Endothelial cell (in vitro differentiated cells): ENCODE measurements around the gene EEF1AKMT1. TPM values are rescaled to one million over a fixed set of nuclear protein-coding genes. Genes with fewer than 3 reads are reported as not detected.
"Not testable (repeated sequence)": the region's sequence is repeated elsewhere in the genome, so short reads cannot be mapped to it uniquely, and the experiment has no call there.

Experiments
- DNase-seq: peaks from one replicate; pipeline ENCODE4 v3.0.0; 2021; ENCODE audit warnings: low spot score
- H3K27ac Mint-ChIP-seq: one replicate; pipeline ENCODE4 v1.8.0; 2021; ENCODE audit warnings: mixed read lengths, inconsistent platforms; ENCODE audit not compliant: unreplicated experiment
- H3K27me3 Mint-ChIP-seq: one replicate; pipeline ENCODE4 v1.8.0; 2021; ENCODE audit warnings: mild to moderate bottlenecking, moderate library complexity, mixed read lengths, inconsistent platforms; ENCODE audit not compliant: unreplicated experiment
- H3K36me3 Mint-ChIP-seq: one replicate; pipeline ENCODE4 v1.8.0; 2021; ENCODE audit warnings: mild to moderate bottlenecking, low read depth, mixed read lengths, inconsistent platforms; ENCODE audit not compliant: unreplicated experiment
- H3K4me1 Mint-ChIP-seq: one replicate; pipeline ENCODE4 v1.8.0; 2021; ENCODE audit warnings: mild to moderate bottlenecking, mixed read lengths, inconsistent platforms; ENCODE audit not compliant: unreplicated experiment
- H3K4me3 Mint-ChIP-seq: one replicate; pipeline ENCODE4 v1.8.0; 2021; ENCODE audit warnings: mild to moderate bottlenecking, mixed read lengths, inconsistent platforms; ENCODE audit not compliant: unreplicated experiment
- H3K9me3 Mint-ChIP-seq: one replicate; pipeline ENCODE4 v1.8.0; 2021; ENCODE audit warnings: mixed read lengths, inconsistent platforms; ENCODE audit not compliant: unreplicated experiment
- total RNA-seq: library from RNA; stranded (reverse); fragmentation: NEBNext Ultra II Directional; extraction: Animal tissue kit (Norgen Biotek cat#: 25700); gene quantifications from one replicate; pipeline ENCODE4 v1.2.1, GENCODE V29; 2021; ENCODE audit not compliant: unreplicated experiment
- TF ChIP-seq, protein P1 (sequence below): fragments of 200-600 bp; sonication (generic); IDR thresholded peaks from one replicate; pipeline ENCODE4 v1.5.0; 2021; ENCODE audit warnings: antibody characterized with exemption; ENCODE audit not compliant: unreplicated experiment

EEF1AKMT1 gene
- total RNA-seq, 1 donor from 2014 or later, result 9.6 TPM

DNA sequence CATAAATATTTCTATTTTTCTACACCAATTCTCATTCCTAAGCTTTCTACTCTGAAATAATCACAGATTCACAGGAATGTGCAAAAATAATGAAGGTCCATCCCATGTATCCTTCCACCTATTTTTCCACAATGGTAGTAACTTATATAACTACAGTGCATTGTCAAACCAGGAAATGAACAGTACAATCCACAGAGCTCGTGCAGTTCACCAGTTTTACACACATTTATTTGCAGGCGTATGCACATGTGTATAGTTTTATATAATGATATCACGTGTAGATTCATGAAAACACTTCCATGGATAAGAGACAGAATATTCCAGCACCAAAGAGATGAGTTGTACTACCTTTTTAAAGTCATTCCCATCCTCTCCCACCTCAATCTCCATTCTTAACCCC lies 12.9 kb downstream of the EEF1AKMT1 start:
- Mint-ChIP-seq H3K4me3 (no peak overlapping the region), H3K4me1 (no peaks in the 10 kb centered on the region), H3K9me3 (no peaks in the 10 kb centered on the region), H3K27me3 (peaks cover 3% of the 10 kb centered on the region), H3K36me3 (peaks cover 7% of the 10 kb centered on the region), H3K27ac (no peak overlapping the region)
- DNase-seq, result no peak
- TF ChIP-seq, protein P1, sequence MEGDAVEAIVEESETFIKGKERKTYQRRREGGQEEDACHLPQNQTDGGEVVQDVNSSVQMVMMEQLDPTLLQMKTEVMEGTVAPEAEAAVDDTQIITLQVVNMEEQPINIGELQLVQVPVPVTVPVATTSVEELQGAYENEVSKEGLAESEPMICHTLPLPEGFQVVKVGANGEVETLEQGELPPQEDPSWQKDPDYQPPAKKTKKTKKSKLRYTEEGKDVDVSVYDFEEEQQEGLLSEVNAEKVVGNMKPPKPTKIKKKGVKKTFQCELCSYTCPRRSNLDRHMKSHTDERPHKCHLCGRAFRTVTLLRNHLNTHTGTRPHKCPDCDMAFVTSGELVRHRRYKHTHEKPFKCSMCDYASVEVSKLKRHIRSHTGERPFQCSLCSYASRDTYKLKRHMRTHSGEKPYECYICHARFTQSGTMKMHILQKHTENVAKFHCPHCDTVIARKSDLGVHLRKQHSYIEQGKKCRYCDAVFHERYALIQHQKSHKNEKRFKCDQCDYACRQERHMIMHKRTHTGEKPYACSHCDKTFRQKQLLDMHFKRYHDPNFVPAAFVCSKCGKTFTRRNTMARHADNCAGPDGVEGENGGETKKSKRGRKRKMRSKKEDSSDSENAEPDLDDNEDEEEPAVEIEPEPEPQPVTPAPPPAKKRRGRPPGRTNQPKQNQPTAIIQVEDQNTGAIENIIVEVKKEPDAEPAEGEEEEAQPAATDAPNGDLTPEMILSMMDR, result no peak

DNA sequence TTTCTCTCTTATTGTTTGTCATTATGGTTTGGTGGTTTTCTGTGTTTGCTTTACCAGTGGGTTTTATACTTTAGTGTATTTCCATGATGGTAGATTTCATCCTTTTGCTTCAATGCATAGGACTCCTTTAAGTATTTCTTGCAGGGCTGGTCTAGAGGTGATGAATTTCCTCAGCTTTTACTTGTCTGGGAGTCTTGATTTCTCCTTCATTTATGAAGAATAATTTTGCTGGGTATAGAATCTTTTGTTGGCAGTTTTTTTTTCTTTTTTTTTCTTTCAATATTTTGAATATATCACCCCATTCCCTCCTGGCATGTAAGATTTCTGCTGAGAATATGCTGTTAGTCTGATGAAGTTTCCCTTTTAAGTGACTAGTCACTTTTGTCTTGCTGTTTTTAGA lies 19.8 kb downstream of the EEF1AKMT1 start:
- Mint-ChIP-seq H3K27ac (no peak overlapping the region), H3K36me3 (peaks cover 35% of the 10 kb centered on the region), H3K4me3 (no peak overlapping the region), H3K9me3 (peaks cover 18% of the 10 kb centered on the region), H3K27me3 (no peaks in the 10 kb centered on the region), H3K4me1 (peaks cover 2% of the 10 kb centered on the region)
- TF ChIP-seq, protein P1, result no peak
- DNase-seq, result no peak

DNA sequence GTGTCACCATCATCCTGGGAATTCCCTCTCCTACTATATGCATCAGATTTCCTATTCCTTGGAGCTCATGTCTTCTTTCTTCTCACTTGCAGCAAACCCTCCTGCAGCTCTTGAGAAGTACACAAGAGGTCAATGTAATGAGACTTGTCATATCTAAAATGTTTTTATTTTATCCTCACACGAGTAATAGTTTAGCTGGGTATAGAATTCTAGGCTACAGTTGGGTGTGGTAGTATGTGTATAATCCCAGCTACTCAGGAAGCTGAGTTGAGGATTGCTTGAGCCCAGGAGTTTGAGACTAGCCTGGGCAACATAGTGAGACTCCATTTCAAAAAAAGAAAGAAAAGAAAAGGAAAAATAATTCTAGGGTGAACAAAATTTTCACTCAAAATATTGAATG lies 24.4 kb downstream of the EEF1AKMT1 start:
- TF ChIP-seq, protein P1, result no peak
- H3K27me3 Mint-ChIP-seq, result no peaks in the 10 kb centered on the region
- DNase-seq, result no peak
- H3K9me3 Mint-ChIP-seq, result peaks cover 13% of the 10 kb centered on the region
- H3K27ac Mint-ChIP-seq, result no peak overlapping the region
- peaks cover 27% of the 10 kb centered on the region for H3K36me3 Mint-ChIP-seq
- no peaks in the 10 kb centered on the region for H3K4me1 Mint-ChIP-seq
- no peak overlapping the region for H3K4me3 Mint-ChIP-seq

DNA sequence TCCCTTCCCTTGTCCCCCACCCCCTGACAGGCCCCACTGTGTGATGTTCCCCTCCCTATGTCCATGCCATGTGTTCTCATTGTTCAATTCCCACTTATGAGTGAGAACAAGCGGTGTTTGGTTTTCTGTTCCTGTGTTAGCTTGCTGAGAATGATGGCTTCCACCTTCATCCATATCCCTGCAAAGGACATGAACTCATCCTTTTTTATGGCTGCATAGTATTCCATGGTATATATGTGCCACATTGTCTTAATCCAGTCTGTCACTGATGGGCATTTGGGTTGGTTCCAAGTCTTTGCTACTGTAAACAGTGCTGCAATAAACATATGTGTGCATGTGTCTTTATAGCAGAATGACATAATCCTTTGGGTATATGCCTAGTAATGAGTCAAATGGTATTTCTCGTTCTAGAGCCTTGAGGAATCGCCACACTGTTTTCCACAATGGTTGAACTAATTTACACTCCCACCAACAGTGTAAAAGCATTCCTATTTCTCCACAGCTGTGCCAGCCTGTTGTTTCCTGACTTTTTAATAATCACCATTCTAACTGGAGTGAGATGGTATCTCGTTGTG lies 29.8 kb downstream of the EEF1AKMT1 start:
- not testable (repeated sequence) for H3K27ac Mint-ChIP-seq, H3K9me3 Mint-ChIP-seq, H3K36me3 Mint-ChIP-seq, DNase-seq, H3K4me3 Mint-ChIP-seq, H3K4me1 Mint-ChIP-seq, H3K27me3 Mint-ChIP-seq

DNA sequence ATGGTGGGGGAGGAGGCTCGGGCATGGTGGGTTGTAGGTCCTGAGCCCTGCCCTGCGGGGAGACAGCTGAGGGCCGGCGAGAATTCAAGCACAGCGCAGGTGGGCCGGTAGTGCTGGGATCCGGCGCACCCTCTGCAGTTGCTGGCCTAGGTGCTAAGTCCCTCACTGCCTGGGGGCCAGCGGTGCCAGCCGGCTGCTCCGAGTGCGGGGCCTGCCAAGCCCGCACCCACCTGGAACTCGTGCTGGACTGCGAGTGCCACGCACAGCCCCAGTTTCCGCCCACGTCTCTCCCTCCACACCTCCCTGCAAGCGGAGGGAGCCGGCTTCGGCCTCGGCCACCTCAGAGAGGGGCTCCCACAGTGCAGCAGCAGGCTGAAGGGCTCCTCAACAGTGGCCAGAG lies 33.7 kb downstream of the EEF1AKMT1 start:
- DNase-seq, result no peak
- H3K36me3 Mint-ChIP-seq, result peaks cover 8% of the 10 kb centered on the region
- H3K9me3 Mint-ChIP-seq, result no peaks in the 10 kb centered on the region
- no peak overlapping the region for H3K27ac Mint-ChIP-seq
- H3K27me3 Mint-ChIP-seq, result no peaks in the 10 kb centered on the region
- TF ChIP-seq, protein P1, result no peak
- no peak overlapping the region for H3K4me3 Mint-ChIP-seq
- no peaks in the 10 kb centered on the region for H3K4me1 Mint-ChIP-seq
